B cell (primary cell): Measurements from ENCODE around the gene HINT3. TPM values are rescaled to one million over a fixed set of nuclear protein-coding genes. Genes with fewer than 3 reads are reported as not detected.
"Not testable (repeated sequence)": the region's sequence is repeated elsewhere in the genome, so short reads cannot be mapped to it uniquely, and the experiment has no call there.

Experiments
- ATAC-seq: fragments of 200-7000 bp; cut with Tn5 transposase; one replicate; pipeline ENCODE4 v1.10.0; 2021; ENCODE audit warnings: low read depth, mild to moderate bottlenecking, moderate number of reproducible peaks, moderate library complexity
- CTCF ChIA-PET: fragments of 350-600 bp; sonication (Branson Sonifier 250); formaldehyde crosslinking; loops from one replicate; lab custom pipeline; 2021; ENCODE audit warnings: antibody characterized with exemption, inconsistent platforms; lab: Charles Lee
- POLR2A ChIA-PET: fragments of 350-600 bp; sonication (Branson Sonifier 250); formaldehyde crosslinking; loops from one replicate; lab custom pipeline; 2021; ENCODE audit warnings: antibody characterized with exemption; lab: Charles Lee
- DNase-seq: peaks from one replicate; pipeline ENCODE4 v3.0.0; 2013
- H2AFZ ChIP-seq: 2 replicates; pipeline ENCODE4 v1.6.1; 2012; ENCODE audit warnings: mild to moderate bottlenecking, low read depth, low read length; ENCODE audit not compliant: insufficient read depth, poor library complexity, severe bottlenecking
- H3K27ac ChIP-seq, 2 donors: 1 replicate in 1 of 2; 2 replicates in 1 of 2; pipeline ENCODE4 v1.5.1; 2012 to 2013; ENCODE audit warnings: low read length in 2 of 2, mild to moderate bottlenecking in 2 of 2, moderate library complexity in 1 of 2
- H3K27me3 ChIP-seq, 4 experiments: fragments of 200-600 bp in 1 of 4; sonication (generic) in 1 of 4; replicated peaks in 1 of 4; 1 replicate in 2 of 4; 2 replicates in 2 of 4; pipeline versions ENCODE4 v1.6.1 to v1.7.0; 2013 to 2016; ENCODE audit warnings: low read length in 3 of 4, mild to moderate bottlenecking in 2 of 4, mixed read lengths in 1 of 4, moderate library complexity in 1 of 4; ENCODE audit not compliant: insufficient read depth in 4 of 4, control insufficient read depth in 3 of 4; ENCODE audit errors: control extremely low read depth in 1 of 4
- H3K36me3 ChIP-seq, 2 experiments: replicated peaks in 1 of 2; 1 replicate in 1 of 2; 2 replicates in 1 of 2; pipeline versions ENCODE4 v1.6.1 to v1.7.1; 2013; ENCODE audit warnings: low read length in 1 of 2; ENCODE audit not compliant: insufficient read depth in 2 of 2, control insufficient read depth in 1 of 2; ENCODE audit errors: control extremely low read depth in 1 of 2, extremely low read depth in 1 of 2
- H3K4me1 ChIP-seq, 2 donors: fragments of 200-600 bp in 1 of 2; sonication (generic) in 1 of 2; 1 replicate in 1 of 2; 2 replicates in 1 of 2; pipeline versions ENCODE4 v1.5.1 to v1.6.1; 2013 to 2017; ENCODE audit warnings: low read length in 2 of 2; ENCODE audit not compliant: control insufficient read depth in 2 of 2, insufficient read depth in 2 of 2
- H3K4me2 ChIP-seq: replicated peaks from 2 replicates; pipeline ENCODE3; 2012; ENCODE audit warnings: mild to moderate bottlenecking, low read depth, low read length; ENCODE audit not compliant: poor library complexity, severe bottlenecking
- H3K4me3 ChIP-seq, 5 experiments: fragments of 200-600 bp in 1 of 5; sonication (generic) in 1 of 5; 1 replicate in 3 of 5; 2 replicates in 2 of 5; pipeline versions ENCODE4 v1.5.1 to v1.7.0; 2011 to 2016; ENCODE audit warnings: low read length in 4 of 5, mild to moderate bottlenecking in 4 of 5, low read depth in 2 of 5, control low read depth in 1 of 5, moderate library complexity in 1 of 5; ENCODE audit not compliant: insufficient read depth in 1 of 5; ENCODE audit errors: control extremely low read depth in 1 of 5, extremely low read depth in 1 of 5
- H3K79me2 ChIP-seq: fragments of 200-600 bp; sonication (generic); one replicate; pipeline ENCODE4 v1.6.0; 2016; ENCODE audit warnings: low read length; ENCODE audit not compliant: control insufficient read depth, insufficient read depth
- H3K9ac ChIP-seq: fragments of 200-600 bp; sonication (generic); 2 replicates; pipeline ENCODE4 v1.6.1; 2017; ENCODE audit warnings: mild to moderate bottlenecking, low read length, moderate library complexity
- H3K9me3 ChIP-seq, 3 donors: one replicate each; pipeline versions ENCODE4 v1.6.1 to v1.7.1; 2013; ENCODE audit warnings: low read length in 2 of 3; ENCODE audit not compliant: control insufficient read depth in 2 of 3, insufficient read depth in 1 of 3; ENCODE audit errors: control extremely low read depth in 1 of 3
- H4K20me1 ChIP-seq: 2 replicates; pipeline ENCODE4 v1.6.0; 2012; ENCODE audit warnings: mild to moderate bottlenecking, low read length; ENCODE audit not compliant: insufficient read depth, control insufficient read depth, poor library complexity, severe bottlenecking
- H3K27ac Mint-ChIP-seq: one replicate; pipeline ENCODE4 v1.8.0; 2021; ENCODE audit warnings: mixed read lengths
- H3K27me3 Mint-ChIP-seq: one replicate; pipeline ENCODE4 v1.8.0; 2021; ENCODE audit warnings: mixed read lengths
- H3K4me1 Mint-ChIP-seq: one replicate; pipeline ENCODE4 v1.8.0; 2021; ENCODE audit warnings: mixed read lengths
- H3K4me3 Mint-ChIP-seq: one replicate; pipeline ENCODE4 v1.8.0; 2021; ENCODE audit warnings: mixed read lengths
- H3K9me3 Mint-ChIP-seq: one replicate; pipeline ENCODE4 v1.8.0; 2022; ENCODE audit warnings: mixed read lengths; ENCODE audit not compliant: insufficient read depth
- EZH2 ChIP-seq: IDR thresholded peaks from 2 replicates; pipeline ENCODE4 v1.6.1; 2012; ENCODE audit warnings: borderline replicate concordance, low read depth, mild to moderate bottlenecking, moderate library complexity, low read length; ENCODE audit not compliant: insufficient read depth, poor library complexity, severe bottlenecking
- WGBS: methylation state at CpG from one replicate; pipeline ENCODE4 v1.1.5; 2013; ENCODE audit warnings: missing lambda C conversion rate; ENCODE audit not compliant: insufficient coverage; 5-methylcytosine and 5-hydroxymethylcytosine counted together
- intact Hi-C: fragments of 100-400 bp; cut with micrococcal nuclease; formaldehyde crosslinking; loops from one replicate; pipeline ENCODE4 v1.10.0; 2022
- polyA plus RNA-seq: library from polyadenylated mRNA; depleted of rRNA; stranded (reverse); fragments of >200 nt; gene quantifications from 2 replicates; pipeline ENCODE4 v1.2.3, GENCODE V29; 2012
- total RNA-seq, 2 donors: library from RNA; stranded (reverse); fragments of 120-200 nt in 1 of 2; gene quantifications; 1 replicate in 1 of 2; 2 replicates in 1 of 2; pipeline versions ENCODE4 v1.2.3 to v1.2.4, GENCODE V29; 2013 to 2022
- TF ChIP-seq, protein P1 (sequence below): fragments of 200-600 bp; IDR thresholded peaks from one replicate; pipeline ENCODE4 v1.8.0; 2022; ENCODE audit warnings: antibody characterized with exemption, mild to moderate bottlenecking

HINT3 gene
- total and polyA plus RNA-seq, 2 donors (not counting 1 experiment from before 2014, with no cell fraction given): 5.5 to 12.4 TPM

DNA sequence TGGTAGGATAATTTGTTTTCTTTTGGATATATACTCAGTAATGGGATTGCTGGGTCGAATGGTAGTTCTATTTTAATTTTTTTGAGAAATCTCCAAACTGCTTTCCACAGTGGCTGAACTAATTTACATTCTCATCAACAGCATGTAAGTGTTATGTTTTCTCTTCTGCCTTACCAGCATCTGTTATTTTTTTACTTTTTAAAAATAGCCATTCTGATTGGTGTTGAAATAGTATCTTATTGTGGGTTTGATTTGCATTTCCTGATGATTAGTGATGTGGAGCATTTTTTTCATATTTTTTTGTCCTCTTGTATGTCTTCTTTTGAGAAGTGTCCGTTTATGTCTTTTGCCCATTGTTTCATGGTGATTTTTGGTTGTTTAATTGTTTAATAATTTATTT is 11.9 kb downstream of the HINT3 start:
- Mint-ChIP-seq H3K27me3 (no peaks in the 10 kb centered on the region), H3K9me3 (no peaks in the 10 kb centered on the region), H3K4me3 (peak overlapping the region; percentile 19), H3K27ac (no peak overlapping the region), H3K4me1 (peaks cover 36% of the 10 kb centered on the region)
- no peak overlapping the region for H3K4me3 ChIP-seq
- peak overlapping the region; percentile 6 for H3K9ac ChIP-seq
- intact Hi-C loops: no loop called here
- WGBS: no CpG with 5 or more reads among the region's 2 CpGs
- H3K4me2 ChIP-seq: peak overlapping the region; percentile 36
- ChIA-PET POLR2A (no interaction called here), CTCF (interaction anchor here (1.7 kb wide), 1 partner anchor 11 kb away, joined by 12 read pairs; the partner anchor contains the start of gene HINT3)
- H4K20me1 ChIP-seq: no peaks in the 10 kb centered on the region
- H3K79me2 ChIP-seq: peaks cover 41% of the 10 kb centered on the region
- H3K4me1 ChIP-seq: peaks cover 6 to 17% of the 10 kb centered on the region in 2 donors
- no peak for TF ChIP-seq EZH2
- TF ChIP-seq, protein P1, sequence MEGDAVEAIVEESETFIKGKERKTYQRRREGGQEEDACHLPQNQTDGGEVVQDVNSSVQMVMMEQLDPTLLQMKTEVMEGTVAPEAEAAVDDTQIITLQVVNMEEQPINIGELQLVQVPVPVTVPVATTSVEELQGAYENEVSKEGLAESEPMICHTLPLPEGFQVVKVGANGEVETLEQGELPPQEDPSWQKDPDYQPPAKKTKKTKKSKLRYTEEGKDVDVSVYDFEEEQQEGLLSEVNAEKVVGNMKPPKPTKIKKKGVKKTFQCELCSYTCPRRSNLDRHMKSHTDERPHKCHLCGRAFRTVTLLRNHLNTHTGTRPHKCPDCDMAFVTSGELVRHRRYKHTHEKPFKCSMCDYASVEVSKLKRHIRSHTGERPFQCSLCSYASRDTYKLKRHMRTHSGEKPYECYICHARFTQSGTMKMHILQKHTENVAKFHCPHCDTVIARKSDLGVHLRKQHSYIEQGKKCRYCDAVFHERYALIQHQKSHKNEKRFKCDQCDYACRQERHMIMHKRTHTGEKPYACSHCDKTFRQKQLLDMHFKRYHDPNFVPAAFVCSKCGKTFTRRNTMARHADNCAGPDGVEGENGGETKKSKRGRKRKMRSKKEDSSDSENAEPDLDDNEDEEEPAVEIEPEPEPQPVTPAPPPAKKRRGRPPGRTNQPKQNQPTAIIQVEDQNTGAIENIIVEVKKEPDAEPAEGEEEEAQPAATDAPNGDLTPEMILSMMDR: no peak
- H3K27me3 ChIP-seq: no peaks in the 10 kb centered on the region
- no peaks in the 10 kb centered on the region for H3K9me3 ChIP-seq
- DNase-seq: no peak
- no peak overlapping the region for H2AFZ ChIP-seq
- peak overlapping the region in 1 of 2 donors; percentile 13 for H3K27ac ChIP-seq
- peaks cover 2 to 7% of the 10 kb centered on the region in 2 experiments for H3K36me3 ChIP-seq
- no peak for ATAC-seq

DNA sequence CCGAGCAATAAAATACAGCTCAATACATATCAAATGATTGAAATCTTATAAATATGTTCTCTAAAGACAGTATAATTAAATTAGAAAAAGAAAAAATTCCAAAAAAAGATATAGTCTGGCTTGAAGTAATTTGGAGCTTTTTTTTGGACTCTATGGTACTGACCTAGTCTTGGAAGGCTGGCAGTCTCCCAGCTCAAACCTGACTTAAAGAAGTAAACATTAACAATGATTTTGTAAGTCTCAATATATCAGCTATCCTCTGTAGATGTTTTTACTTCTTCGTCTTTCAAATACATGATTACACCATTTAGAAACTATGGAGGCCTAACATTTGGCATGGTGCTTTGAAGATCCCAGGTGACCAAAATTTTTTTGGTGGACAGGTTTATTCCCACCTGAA is 14.2 kb downstream of the HINT3 start:
- Histone ChIP-seq H3K27me3 (no peaks in the 10 kb centered on the region), H3K9ac (no peak overlapping the region), H3K27ac (peak overlapping the region in 1 of 2 donors; percentile 38), H3K4me2 (no peak overlapping the region), H3K4me1 (peaks cover 6 to 20% of the 10 kb centered on the region in 2 donors), H4K20me1 (no peaks in the 10 kb centered on the region), H3K79me2 (peaks cover 27% of the 10 kb centered on the region), H3K9me3 (no peaks in the 10 kb centered on the region), H2AFZ (no peak overlapping the region), H3K4me3 (no peak overlapping the region), H3K36me3 (peaks cover 0 to 18% of the 10 kb centered on the region in 2 experiments)
- intact Hi-C loops: loop anchor here (5.0 kb wide), 1 partner anchor 113 kb away; no protein-coding TSS in a partner anchor
- H3K4me3 Mint-ChIP-seq: no peak overlapping the region
- no peak overlapping the region for H3K27ac Mint-ChIP-seq
- DNase-seq (no peak), ATAC-seq (no peak)
- H3K4me1 Mint-ChIP-seq: peaks cover 38% of the 10 kb centered on the region
- no CpG with 5 or more reads among the region's 2 CpGs for WGBS
- ChIA-PET POLR2A (interaction anchor here (1.0 kb wide), 1 partner anchor 16 kb away, joined by 3 read pairs; the partner anchor contains the start of gene TRMT11), CTCF (interaction anchor here (1.0 to 8.2 kb wide), 12 partner anchors 9 to 659 kb away, joined by 3 to 65 read pairs (median 4); partner anchors contain the start of genes HINT3 and NCOA7)
- no peaks in the 10 kb centered on the region for H3K9me3 Mint-ChIP-seq
- no peaks in the 10 kb centered on the region for H3K27me3 Mint-ChIP-seq
- TF ChIP-seq, protein P1: no peak
- TF ChIP-seq EZH2: no peak

DNA sequence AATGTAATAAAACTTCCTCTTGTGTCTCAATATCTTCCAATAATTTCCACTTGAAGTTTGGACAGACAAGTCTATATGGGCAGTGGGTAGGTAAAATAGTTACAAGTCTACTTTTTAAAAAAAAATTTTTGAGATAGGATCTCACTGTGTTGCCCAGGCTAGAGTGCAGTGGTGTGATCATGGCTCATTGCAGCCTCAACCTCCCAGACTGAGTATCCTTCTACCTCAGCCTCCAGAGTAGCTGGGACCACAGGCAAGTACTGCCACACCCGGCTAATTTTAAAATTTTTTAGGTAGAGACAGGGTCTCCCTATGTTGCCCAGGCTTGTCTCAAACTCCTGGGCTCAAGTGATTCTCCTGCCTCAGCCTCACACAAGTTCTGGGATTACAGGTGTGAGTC is 15.9 kb downstream of the HINT3 start:
- POLR2A ChIA-PET: not testable (repeated sequence)
- H3K4me1 Mint-ChIP-seq: peaks cover 31% of the 10 kb centered on the region

More for the DNA sequence above, 15.9 kb downstream of the HINT3 start:
- not testable (repeated sequence) for H3K27ac ChIP-seq, ATAC-seq, H3K9me3 Mint-ChIP-seq, H4K20me1 ChIP-seq, H3K4me3 ChIP-seq, H2AFZ ChIP-seq, H3K9me3 ChIP-seq, H3K27ac Mint-ChIP-seq, H3K27me3 ChIP-seq, H3K4me2 ChIP-seq, H3K27me3 Mint-ChIP-seq, DNase-seq, H3K4me3 Mint-ChIP-seq, H3K9ac ChIP-seq
- intact Hi-C loops: loop anchor here (5.0 kb wide), 1 partner anchor 115 kb away; no protein-coding TSS in a partner anchor
- 100% methylated on average over 1 of the region's 1 CpG for whole genome bisulfite sequencing
- Histone ChIP-seq H3K4me1 (peaks cover 6 to 20% of the 10 kb centered on the region in 2 donors), H3K79me2 (peaks cover 14% of the 10 kb centered on the region), H3K36me3 (peaks cover 0 to 21% of the 10 kb centered on the region in 2 experiments)
- CTCF ChIA-PET: interaction anchor here (1.4 to 8.2 kb wide), 4 partner anchors 11 to 660 kb away, joined by 3 to 65 read pairs (median 18); partner anchors contain the start of gene TRMT11
